Fibroblast of skin of left quadriceps (primary cell): ENCODE results near the gene NOL9.

Experiments used
- DNase-seq, 2 experiments: peaks; one replicate each; pipeline ENCODE4 v3.0.0-alpha.2; 2013; ENCODE audit warnings: low read depth in 2 of 2

The NOL9 gene

DNA sequence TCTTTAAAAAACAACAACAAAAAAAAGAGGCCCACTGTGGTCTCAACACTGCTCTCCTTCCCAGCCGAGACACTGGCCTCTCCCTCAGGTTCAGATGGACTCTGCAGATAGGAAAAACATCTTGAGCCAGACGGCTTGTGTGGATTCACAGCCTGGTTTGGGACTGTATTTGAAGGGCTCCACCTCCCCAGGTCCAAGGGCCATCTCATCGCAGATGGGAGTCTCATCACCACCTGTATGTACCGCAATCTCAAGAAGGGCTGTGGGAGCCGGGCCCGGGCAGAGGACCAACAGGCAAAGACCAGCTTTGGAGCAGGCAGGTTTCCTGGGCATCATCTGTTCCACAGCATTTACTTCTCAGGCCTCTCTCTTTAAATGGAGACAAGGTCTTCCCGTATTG, 35.7 kb upstream of the NOL9 start:
- no peak for DNase-seq

DNA sequence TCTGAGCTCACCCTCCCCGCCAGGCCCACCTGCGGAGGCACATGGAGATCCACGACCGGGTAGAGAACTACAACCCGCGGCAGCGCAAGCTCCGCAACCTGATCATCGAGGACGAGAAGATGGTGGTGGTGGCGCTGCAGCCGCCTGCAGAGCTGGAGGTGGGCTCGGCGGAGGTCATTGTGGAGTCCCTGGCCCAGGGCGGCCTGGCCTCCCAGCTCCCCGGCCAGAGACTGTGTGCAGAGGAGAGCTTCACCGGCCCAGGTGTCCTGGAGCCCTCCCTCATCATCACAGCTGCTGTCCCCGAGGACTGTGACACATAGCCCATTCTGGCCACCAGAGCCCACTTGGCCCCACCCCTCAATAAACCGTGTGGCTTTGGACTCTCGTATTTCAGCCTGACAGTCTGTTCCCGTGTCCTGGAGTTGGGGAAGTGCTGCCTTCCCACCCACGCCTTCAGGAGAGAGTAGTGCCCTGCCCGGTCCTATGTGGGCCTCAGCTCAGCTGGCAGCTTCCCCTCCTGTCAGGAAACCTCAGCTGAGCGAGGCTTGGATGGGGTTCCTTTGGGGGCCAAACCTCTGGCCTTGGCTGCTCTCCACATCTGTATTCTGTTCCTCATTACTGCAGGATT, 34.7 kb upstream of the NOL9 start:
- DNase-seq: no peak

DNA sequence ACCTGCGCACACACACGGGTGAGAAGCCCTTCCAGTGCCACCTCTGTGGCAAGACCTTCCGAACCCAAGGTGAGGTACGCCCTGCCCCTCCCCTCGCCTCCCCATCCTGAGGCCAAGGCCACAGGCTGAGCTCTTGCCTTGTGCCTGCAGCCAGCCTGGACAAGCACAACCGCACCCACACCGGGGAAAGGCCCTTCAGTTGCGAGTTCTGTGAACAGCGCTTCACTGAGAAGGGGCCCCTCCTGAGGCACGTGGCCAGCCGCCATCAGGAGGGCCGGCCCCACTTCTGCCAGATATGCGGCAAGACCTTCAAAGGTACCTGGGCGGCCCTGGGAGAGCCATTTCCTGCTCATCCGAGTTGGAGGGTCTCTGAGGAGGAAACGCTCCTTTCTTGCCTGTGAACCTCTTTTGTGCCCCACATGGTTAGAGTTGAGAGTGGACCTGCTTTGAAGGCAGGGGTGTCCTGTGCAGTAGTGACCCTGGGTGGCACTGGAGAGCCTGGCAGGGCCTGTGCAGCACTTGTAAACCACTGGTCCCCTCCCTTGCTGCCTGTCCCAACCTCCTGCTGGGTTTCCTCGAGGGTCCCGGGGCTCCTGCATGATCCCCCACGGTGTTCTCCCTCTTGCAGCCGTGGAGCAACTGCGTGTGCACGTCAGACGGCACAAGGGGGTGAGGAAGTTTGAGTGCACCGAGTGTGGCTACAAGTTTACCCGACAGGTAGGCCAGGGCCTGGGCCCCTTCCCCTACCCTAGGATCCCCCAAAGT, 34.0 kb upstream of the NOL9 start:
- DNase-seq: no peak

DNA sequence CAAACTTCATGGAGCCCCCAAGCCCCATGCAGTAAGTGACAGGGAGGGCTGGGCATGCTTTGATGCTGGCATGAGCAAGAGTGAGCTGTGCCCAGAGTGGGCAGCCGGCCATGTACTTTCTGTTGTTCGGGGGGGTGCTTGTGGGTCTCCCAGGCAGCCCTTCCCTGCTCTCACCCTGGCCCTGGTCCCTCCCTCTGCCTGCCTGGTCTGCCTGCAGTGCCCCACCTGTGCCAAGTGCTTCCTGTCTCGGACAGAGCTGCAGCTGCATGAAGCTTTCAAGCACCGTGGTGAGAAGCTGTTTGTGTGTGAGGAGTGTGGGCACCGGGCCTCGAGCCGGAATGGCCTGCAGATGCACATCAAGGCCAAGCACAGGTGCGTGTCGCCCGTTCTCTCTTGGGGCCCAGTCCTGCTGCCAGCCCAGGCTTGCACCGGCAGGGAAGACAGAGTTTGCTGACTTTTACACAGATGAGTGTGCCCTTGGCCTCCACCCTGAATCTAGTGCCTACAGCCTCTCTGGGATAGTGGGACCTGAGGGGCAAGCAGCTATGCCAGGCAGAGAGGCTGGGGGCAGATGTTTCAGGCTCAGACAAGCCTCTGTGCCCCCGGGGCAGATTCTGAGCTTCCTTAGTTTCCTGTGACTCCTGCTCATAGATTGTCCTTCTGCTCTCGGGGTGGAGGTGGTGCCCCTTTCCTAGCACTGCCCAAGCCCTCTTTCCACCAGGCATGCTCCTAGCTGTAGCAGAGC, 33.1 kb upstream of the NOL9 start:
- DNase-seq: no peak

DNA sequence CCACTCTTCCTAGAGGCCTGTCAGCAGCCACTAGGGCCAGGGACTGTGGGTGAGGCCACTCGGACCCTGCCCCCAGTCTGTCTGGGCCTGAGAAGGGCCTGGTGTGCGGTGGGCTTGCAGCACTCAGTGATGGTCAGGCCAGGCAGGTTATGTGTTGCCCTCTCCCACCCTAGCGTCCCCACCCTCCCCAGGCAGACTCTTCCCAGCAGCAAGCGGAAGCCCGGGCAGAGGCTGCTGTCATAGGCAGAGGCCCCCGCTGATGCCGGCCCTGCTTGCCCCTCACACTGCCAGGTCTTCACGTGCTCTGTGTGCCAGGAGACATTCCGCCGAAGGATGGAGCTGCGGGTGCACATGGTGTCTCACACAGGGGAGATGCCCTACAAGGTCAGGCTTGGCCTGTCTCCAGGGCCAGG, 32.1 kb upstream of the NOL9 start:
- DNase-seq: no peak

DNA sequence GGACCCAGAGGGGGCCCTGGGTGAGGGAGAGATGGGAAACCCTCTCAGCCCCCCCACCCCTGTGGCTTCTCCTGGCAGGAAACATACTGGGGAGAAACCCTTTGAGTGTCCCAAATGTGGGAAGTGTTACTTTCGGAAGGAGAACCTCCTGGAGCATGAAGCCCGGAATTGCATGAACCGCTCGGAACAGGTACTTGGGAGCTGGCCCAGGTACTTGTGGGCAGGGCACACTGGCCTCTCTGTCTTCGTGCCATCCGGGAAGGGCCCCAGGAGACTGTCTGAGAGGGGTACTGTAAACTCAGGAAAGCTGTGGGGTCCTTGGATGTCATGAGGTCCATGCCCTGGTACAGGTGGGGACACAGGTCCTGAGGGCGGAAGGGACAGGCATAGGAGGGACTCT, 31.5 kb upstream of the NOL9 start:
- DNase-seq: no peak

DNA sequence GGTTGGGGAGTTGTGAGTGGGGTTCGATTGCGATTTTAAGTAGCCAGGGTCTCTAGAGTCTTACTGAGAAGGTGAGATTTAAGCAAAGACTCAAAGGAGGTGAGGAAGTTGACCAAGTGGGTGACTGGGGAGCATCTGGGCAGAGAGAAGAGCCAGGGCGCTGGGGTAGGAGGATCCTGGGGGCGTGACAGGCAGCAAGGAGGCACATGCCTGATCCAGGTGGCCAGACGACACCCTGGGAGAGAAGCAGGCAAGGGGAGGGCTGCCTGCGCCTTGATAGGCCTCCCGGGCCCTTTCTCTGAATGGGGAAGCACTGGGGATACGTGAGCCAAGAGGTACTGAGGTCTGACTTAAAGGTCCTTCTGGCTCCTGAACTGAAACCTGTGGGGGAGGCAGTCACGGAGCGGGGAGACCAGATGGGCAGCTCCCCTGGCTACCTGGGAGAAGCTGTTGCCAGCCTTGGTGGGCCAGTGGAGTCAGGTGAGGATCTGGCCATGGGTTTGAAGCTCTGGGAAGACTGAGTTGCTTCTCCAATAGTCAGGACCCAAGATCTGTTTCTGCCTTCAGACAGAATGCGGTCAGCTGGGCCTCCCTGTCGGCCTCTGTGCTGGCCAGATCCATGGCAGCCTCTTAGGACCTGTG, 30.9 kb upstream of the NOL9 start:
- DNase-seq: no peak

DNA sequence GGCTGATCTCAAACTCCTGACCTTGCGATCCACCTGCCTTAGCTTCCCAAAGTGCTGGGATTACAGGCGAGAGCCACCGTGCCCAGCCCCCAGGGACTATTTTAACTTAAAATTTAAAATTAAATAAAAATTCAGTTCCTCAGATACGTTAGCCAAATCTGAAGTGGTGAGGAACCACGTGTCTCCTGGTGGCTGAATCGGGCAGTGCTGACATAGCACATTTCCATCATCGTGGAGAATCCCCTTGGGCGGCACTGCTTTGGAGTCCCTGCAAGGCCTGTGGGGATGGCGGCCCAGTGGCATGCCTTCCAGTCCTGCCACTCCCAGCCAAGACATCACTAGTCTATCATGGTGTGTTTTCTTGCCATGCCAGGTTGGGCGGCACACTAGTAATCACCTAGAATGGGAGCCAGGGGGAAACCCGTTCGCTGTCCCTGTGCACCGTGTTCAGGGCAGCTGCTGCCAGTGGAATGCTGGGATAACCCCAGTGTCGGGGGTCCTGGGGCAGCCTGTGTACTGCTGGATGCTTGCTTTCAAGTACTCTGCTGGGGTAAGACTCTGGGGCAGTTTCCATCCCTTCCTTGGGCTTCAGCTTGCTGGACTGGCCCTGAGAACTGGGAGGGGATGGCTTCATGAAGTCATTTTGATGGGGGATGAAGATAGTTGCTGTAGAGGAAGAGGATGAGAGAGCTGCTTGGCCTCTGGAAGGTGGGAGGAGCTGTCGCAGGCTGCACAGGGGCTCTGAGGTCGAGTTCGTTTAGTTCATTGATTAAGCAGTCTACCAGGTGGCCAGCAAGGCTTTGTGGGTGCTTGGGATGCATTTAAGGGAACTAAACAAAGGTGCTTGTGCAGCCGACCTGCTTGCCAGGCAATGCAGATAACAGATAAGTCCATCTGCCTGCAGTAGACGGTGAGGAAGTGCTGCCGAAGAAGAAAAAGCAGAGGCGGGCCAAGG, 30.1 kb upstream of the NOL9 start:
- no peak for DNase-seq

DNA sequence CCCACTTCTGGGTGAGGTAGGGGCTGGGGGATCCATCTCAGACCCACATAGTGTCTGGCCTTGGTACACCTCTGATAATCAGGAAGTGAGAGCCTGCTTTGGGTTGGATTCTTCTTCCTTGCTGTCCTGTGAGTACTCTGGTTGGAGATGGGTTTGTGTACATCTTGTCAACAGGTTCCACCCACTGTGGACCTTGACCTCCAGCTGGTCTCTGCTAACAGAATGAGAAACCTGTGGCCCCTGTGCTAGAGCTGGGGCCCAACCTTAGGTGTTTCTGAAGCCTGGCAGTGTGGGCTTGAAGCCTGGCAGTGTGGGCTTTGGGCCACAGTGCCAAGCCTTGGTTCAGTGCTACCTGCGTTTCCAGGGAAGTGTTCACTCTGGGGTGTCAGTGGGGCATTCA, 28.1 kb upstream of the NOL9 start:
- DNase-seq: no peak

DNA sequence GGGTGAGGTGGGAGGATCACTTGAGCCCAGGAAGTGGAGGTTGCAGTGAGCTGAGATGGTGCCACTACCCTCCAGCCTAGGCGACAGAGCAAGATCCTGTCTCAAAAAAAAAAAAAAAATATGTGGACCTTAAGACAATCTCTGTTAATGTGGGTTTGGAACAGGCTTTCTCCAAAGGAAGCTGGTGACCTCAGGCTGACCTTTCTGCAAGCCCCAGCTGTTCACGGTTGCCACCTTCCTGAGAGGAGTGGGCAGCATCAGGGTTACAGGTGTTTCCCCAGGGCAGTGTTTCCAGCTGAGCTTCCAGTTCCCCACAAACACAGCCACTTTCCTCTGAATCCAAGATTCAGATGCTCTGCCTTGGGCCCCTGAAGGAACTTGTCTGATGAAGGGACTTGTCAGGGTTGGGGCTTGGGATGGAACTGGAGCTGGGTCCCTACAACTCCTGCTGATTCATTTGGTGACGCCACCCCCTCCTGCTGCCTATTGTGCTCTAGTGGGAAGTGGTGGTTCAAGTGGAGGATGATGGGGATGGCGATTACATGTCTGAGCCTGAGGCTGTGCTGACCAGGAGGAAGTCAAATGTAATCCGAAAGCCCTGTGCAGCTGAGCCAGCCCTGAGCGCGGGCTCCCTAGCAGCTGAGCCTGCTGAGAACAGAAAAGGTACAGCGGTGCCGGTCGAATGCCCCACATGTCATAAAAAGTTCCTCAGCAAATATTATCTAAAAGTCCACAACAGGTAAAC, 27.4 kb upstream of the NOL9 start:
- no peak for DNase-seq

DNA sequence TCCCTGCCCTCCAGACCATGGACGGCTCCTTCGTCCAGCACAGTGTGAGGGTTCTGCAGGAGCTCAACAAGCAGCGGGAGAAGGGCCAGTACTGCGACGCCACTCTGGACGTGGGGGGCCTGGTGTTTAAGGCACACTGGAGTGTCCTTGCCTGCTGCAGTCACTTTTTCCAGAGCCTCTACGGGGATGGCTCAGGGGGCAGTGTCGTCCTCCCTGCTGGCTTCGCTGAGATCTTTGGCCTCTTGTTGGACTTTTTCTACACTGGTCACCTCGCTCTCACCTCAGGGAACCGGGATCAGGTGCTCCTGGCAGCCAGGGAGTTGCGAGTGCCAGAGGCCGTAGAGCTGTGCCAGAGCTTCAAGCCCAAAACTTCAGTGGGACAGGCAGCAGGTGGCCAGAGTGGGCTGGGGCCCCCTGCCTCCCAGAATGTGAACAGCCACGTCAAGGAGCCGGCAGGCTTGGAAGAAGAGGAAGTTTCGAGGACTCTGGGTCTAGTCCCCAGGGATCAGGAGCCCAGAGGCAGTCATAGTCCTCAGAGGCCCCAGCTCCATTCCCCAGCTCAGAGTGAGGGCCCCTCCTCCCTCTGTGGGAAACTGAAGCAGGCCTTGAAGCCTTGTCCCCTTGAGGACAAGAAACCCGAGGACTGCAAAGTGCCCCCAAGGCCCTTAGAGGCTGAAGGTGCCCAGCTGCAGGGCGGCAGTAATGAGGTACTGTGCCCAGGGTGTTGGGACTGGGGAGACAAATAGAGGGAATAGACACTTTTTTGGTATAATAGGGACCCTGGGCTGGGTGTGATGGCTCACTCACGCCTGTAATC, 26.5 kb upstream of the NOL9 start:
- DNase-seq: no peak

DNA sequence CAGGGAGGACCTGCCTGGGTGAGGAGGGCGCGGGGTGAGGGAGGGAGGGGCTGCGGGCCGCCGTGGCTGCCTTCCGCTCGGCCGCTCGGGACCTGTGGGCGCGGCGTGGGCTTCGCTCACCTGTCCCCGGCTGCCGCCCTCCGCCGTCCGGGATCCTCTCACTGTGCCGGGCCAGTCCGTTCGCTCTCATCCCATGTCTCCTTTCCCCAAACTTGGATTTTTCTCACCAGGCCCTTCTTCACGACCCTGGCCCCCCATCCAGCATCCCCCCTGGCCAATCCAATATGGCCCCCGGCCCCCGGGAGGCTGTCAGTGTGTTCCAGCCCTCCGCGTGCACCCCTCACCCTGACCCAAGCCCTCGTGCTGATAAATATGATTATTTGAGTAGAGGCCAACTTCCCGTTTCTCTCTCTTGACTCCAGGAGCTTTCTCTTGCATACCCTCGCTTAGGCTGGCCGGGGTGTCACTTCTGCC, 25.8 kb upstream of the NOL9 start:
- DNase-seq: no peak

DNA sequence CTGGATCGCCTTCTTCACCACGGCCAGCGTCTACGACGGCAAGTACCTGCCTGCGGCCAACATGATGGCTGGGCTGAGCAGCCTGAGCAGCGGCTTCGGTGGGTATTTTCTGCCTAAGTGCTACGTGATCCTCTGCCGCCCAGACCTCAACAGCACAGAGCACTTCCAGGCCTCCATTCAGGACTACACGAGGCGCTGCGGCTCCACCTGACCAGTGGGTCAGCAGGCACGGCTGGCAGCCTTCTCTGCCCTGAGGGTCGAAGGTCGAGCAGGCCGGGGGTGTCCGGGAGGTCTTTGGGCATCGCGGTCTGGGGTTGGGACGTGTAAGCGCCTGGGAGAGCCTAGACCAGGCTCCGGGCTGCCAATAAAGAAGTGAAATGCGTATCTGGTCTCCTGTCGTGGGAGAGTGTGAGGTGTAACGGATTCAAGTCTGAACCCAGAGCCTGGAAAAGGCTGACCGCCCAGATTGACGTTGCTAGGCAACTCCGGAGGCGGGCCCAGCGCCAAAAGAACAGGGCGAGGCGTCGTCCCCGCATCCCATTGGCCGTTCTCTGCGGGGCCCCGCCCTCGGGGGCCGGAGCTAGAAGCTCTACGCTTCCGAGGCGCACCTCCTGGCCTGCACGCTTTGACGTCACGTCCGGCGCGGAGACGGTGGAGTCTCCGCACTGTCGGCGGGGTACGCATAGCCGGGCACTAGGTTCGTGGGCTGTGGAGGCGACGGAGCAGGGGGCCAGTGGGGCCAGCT, 25.2 kb upstream of the NOL9 start, which contains the start of gene ZBTB48:
TSS of gene ZBTB48 (plus strand) at position 621 of the 745 bp plus-strand sequence. CDS start 616 bp downstream, outside the sequence.
- DNase-seq: peak; percentile 93 to 95

DNA sequence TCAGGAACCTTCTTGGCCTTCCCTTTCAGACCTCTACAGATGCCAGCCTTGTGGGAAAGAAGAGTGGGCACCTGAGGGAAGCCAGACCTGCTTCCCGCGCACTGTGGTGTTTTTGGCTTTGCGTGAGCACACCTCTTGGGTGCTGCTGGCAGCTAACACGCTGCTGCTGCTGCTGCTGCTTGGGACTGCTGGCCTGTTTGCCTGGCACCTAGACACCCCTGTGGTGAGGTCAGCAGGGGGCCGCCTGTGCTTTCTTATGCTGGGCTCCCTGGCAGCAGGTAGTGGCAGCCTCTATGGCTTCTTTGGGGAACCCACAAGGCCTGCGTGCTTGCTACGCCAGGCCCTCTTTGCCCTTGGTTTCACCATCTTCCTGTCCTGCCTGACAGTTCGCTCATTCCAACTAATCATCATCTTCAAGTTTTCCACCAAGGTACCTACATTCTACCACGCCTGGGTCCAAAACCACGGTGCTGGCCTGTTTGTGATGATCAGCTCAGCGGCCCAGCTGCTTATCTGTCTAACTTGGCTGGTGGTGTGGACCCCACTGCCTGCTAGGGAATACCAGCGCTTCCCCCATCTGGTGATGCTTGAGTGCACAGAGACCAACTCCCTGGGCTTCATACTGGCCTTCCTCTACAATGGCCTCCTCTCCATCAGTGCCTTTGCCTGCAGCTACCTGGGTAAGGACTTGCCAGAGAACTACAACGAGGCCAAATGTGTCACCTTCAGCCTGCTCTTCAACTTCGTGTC, 24.5 kb upstream of the NOL9 start:
- DNase-seq: no peak

DNA sequence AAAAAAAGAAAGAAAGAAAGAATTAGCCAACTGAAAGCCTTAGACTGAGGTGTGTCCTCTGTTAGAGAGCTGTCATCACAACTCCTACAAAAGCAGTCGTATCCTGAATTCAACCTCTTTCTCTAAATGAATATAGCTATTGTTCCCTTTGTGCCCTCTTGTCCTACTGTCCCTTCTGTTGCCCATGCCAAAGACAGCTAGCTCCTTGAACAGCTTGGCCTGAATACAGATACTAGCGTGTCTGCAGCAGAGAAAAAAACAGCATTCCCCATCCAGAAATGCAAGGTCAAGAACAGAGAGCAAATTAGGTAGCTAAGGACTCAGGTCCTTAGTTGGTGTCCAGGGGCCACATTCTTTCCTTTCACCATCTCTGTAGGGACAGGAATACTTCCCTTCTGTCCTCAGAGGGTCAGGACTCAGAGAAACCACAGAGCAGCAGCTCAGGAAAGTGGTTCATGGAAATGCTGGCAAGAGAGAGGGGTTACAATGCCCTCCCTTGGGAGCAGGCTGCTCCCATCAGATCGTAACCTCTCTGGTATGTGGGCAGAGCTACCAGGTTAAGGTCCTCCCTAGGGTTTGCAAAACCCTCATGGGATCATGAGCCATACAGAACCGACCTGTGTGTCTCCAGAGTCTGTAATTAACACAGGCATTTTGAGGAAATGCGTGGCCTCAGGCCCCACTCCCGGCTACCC, 23.7 kb upstream of the NOL9 start:
- no peak for DNase-seq

DNA sequence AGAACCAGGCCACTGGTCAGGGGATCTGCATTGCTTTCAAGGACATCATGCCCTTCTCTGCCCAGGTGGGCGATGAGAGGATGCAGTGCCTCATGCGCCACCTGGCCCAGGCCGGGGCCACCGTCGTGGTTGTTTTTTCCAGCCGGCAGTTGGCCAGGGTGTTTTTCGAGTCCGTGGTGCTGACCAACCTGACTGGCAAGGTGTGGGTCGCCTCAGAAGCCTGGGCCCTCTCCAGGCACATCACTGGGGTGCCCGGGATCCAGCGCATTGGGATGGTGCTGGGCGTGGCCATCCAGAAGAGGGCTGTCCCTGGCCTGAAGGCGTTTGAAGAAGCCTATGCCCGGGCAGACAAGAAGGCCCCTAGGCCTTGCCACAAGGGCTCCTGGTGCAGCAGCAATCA, 20.5 kb upstream of the NOL9 start:
- DNase-seq: no peak

DNA sequence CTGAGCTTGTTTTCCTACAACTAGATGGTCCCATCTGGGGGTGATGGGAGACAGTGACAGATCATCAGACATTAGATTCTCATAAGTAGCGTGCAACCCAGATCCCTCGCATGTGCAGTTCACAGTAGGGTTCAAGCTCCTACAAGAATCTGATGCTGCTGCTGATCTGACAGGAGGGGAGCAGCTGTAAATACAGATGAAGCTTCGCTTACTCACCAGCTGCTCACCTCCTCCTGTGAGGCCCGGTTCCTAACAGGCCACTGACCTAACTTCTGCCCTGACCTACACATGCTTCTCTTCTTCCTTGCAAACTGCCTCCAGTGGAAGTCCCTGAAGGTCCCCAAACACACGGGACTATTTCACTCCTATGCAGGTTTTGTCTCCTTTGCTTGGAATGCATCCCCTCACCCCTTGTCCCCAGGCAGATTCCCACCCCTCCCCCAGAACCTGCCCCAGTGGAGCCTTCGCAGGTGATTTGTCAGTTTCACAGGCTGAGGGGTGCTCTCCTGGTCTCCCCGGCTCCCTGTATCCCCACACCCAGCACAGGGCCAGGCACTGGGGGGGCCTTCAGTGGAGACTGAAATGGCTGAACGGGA, 19.8 kb upstream of the NOL9 start:
- no peak for DNase-seq
